ENCODE data around the gene SERPINE2. TPM values are rescaled to one million over a fixed set of nuclear protein-coding genes. Genes with fewer than 3 reads are reported as not detected.
A peak's percentile ranks its signal among the peaks of the same experiment; 100 is the strongest.

Gene SERPINE2
- total and polyA plus RNA-seq, 2 donors (not counting 3 experiments of a cell fraction or from before 2014, with no cell fraction given), result 4.0 to 8.8 TPM

- H3K36me3 ChIP-seq (ENCODE audit: control insufficient read depth in 2 of 2, extremely low read depth in 1 of 2, insufficient read depth in 2 of 2, low read length in 2 of 2), result no peaks in the 10 kb centered on the region
- H3K4me1 ChIP-seq (ENCODE audit: control insufficient read depth, extremely low read depth, insufficient read depth, low read length), result no peaks in the 10 kb centered on the region
- CTCF ChIA-PET, result interaction anchor here (0.7 to 2.0 kb wide), 5 partner anchors 24 to 267 kb away, joined by 3 to 9 read pairs (median 5); no protein-coding TSS in a partner anchor
- BruUV-seq (replicated peaks), result no TSS peak
- dilution Hi-C loops (cut with MboI; ENCODE audit: extremely low pct_ligation_motif_present, low sequenced_read_pairs), result loop anchor here (25.0 kb wide), 1 partner anchor 269 kb away; no protein-coding TSS in a partner anchor
- TF ChIP-seq MYC (IDR thresholded peaks at IDR 0.05; ENCODE audit: low read depth, low read length) (no peak), GATA2 (IDR thresholded peaks at IDR 0.05; ENCODE audit: insufficient read depth, insufficient read length, low read depth, low read length) (no peak)
- no peak overlapping the region for H3K27ac ChIP-seq (ENCODE audit: insufficient read depth, low read depth, low read length)
- no peaks in the 10 kb centered on the region for H3K9me1 ChIP-seq (replicated peaks; ENCODE audit: control insufficient read depth, extremely low read depth, insufficient read depth, low read length)
- POLR2A ChIA-PET, result no interaction called here
- no peak overlapping the region for H3K4me3 ChIP-seq (replicated peaks in 1 of 3; ENCODE audit: insufficient read depth in 1 of 3, low read depth in 1 of 3, low read length in 3 of 3)
- no peaks in the 10 kb centered on the region for H4K20me1 ChIP-seq (replicated peaks; ENCODE audit: control insufficient read depth, extremely low read depth, insufficient read depth, low read length)
- no peaks in the 10 kb centered on the region for H3K27me3 ChIP-seq (ENCODE audit: control insufficient read depth in 2 of 2, insufficient read depth in 2 of 2, low read length in 2 of 2)
- H3K9me3 ChIP-seq (replicated peaks; ENCODE audit: control insufficient read depth, insufficient read depth, low read length), result no peaks in the 10 kb centered on the region
- H2AFZ ChIP-seq (ENCODE audit: low read depth, low read length), result peak overlapping the region; percentile 67
- intact Hi-C loops (cut with micrococcal nuclease), result no loop called here
- FAIRE-seq (no peak), DNase-seq (ENCODE audit: low read depth, low spot score) (peak; percentile 24)
- no peak overlapping the region for H3K9ac ChIP-seq (replicated peaks; ENCODE audit: extremely low read depth, insufficient read depth, low read length)
- H3K79me2 ChIP-seq (ENCODE audit: control insufficient read depth, insufficient read depth, low read length), result no peaks in the 10 kb centered on the region
- H3K4me2 ChIP-seq (ENCODE audit: insufficient read depth, low read length), result no peak overlapping the region
These were observed 21.1 kb downstream of the SERPINE2 start for GRCh38 chr2:224017957-224018356.

- intact Hi-C loops (cut with micrococcal nuclease) (no loop called here), dilution Hi-C loops (cut with MboI; ENCODE audit: extremely low pct_ligation_motif_present, low sequenced_read_pairs) (loop anchor here (25.0 kb wide), 1 partner anchor 270 kb away; no protein-coding TSS in a partner anchor)
- no peaks in the 10 kb centered on the region for H3K36me3 ChIP-seq (ENCODE audit: control insufficient read depth in 2 of 2, extremely low read depth in 1 of 2, insufficient read depth in 2 of 2, low read length in 2 of 2)
- FAIRE-seq (no peak), DNase-seq (ENCODE audit: low read depth, low spot score) (no peak)
- no peak overlapping the region for H3K27ac ChIP-seq (ENCODE audit: insufficient read depth, low read depth, low read length)
- H3K4me1 ChIP-seq (ENCODE audit: control insufficient read depth, extremely low read depth, insufficient read depth, low read length), result no peaks in the 10 kb centered on the region
- H2AFZ ChIP-seq (ENCODE audit: low read depth, low read length), result no peak overlapping the region
- ChIA-PET POLR2A (no interaction called here), CTCF (interaction anchor here (0.8 to 2.0 kb wide), 4 partner anchors 11 to 268 kb away, joined by 3 to 9 read pairs (median 4); no protein-coding TSS in a partner anchor)
- H3K27me3 ChIP-seq (ENCODE audit: control insufficient read depth in 2 of 2, insufficient read depth in 2 of 2, low read length in 2 of 2), result no peaks in the 10 kb centered on the region
- no peaks in the 10 kb centered on the region for H3K79me2 ChIP-seq (ENCODE audit: control insufficient read depth, insufficient read depth, low read length)
- H3K4me2 ChIP-seq (ENCODE audit: insufficient read depth, low read length), result no peak overlapping the region
- H3K9ac ChIP-seq (replicated peaks; ENCODE audit: extremely low read depth, insufficient read depth, low read length), result no peak overlapping the region
- no peaks in the 10 kb centered on the region for H3K9me1 ChIP-seq (replicated peaks; ENCODE audit: control insufficient read depth, extremely low read depth, insufficient read depth, low read length)
- BruUV-seq (replicated peaks), result no TSS peak
- no peaks in the 10 kb centered on the region for H3K9me3 ChIP-seq (replicated peaks; ENCODE audit: control insufficient read depth, insufficient read depth, low read length)
- no peak overlapping the region for H3K4me3 ChIP-seq (replicated peaks in 1 of 3; ENCODE audit: insufficient read depth in 1 of 3, low read depth in 1 of 3, low read length in 3 of 3)
- H4K20me1 ChIP-seq (replicated peaks; ENCODE audit: control insufficient read depth, extremely low read depth, insufficient read depth, low read length), result no peaks in the 10 kb centered on the region
- TF ChIP-seq POLR2A (IDR thresholded peaks at IDR 0.05; ENCODE audit: low read depth, low read length) (no peak), FOS (IDR thresholded peaks at IDR 0.05; ENCODE audit: borderline replicate concordance, insufficient read depth, low read length) (no peak), MAX (IDR thresholded peaks at IDR 0.05; ENCODE audit: insufficient read depth, insufficient read length) (no peak), EZH2 (IDR thresholded peaks at IDR 0.05; ENCODE audit: borderline replicate concordance, low read depth, low read length, severe bottlenecking) (no peak), POLR2AphosphoS5 (IDR thresholded peaks at IDR 0.05; ENCODE audit: insufficient read depth, low read depth, low read length) (no peak), MYC (IDR thresholded peaks at IDR 0.05; ENCODE audit: low read depth, low read length) (no peak), GATA2 (IDR thresholded peaks at IDR 0.05; ENCODE audit: insufficient read depth, insufficient read length, low read depth, low read length) (no peak), JUN (IDR thresholded peaks at IDR 0.05; ENCODE audit: borderline replicate concordance, insufficient read depth, insufficient read length, low read depth) (no peak)
- TF ChIP-seq, protein P1, sequence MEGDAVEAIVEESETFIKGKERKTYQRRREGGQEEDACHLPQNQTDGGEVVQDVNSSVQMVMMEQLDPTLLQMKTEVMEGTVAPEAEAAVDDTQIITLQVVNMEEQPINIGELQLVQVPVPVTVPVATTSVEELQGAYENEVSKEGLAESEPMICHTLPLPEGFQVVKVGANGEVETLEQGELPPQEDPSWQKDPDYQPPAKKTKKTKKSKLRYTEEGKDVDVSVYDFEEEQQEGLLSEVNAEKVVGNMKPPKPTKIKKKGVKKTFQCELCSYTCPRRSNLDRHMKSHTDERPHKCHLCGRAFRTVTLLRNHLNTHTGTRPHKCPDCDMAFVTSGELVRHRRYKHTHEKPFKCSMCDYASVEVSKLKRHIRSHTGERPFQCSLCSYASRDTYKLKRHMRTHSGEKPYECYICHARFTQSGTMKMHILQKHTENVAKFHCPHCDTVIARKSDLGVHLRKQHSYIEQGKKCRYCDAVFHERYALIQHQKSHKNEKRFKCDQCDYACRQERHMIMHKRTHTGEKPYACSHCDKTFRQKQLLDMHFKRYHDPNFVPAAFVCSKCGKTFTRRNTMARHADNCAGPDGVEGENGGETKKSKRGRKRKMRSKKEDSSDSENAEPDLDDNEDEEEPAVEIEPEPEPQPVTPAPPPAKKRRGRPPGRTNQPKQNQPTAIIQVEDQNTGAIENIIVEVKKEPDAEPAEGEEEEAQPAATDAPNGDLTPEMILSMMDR (IDR thresholded peaks at IDR 0.05; ENCODE audit: extremely low read depth in 1 of 2, insufficient read depth in 1 of 2, low read depth in 1 of 2, low read length in 2 of 2), result no peak
These were observed 22.1 kb downstream of the SERPINE2 start for GRCh38 chr2:224016963-224017362.

Data from endothelial cell of umbilical vein (primary cell).